Ramos (cell line): ENCODE results near the gene PSPN.
"Not testable (repeated sequence)": the region's sequence is repeated elsewhere in the genome, so short reads cannot be mapped to it uniquely, and the experiment has no call there.

Experiments
- in situ Hi-C: fragments of 300-500 bp; cut with MboI; formaldehyde crosslinking; loops from one replicate; pipeline ENCODE4 v1.14.3; 2022; ENCODE audit warnings: low sequenced_read_pairs; ENCODE audit not compliant: unreplicated experiment

The PSPN gene

GRCh38 chr19:6406401-6406800 is 30.7 kb upstream of the PSPN start:
- in situ Hi-C loops = no loop called here

- in situ Hi-C loops = no loop called here
Observed at GRCh38 chr19:6402837-6403608, 27.3 kb upstream of the PSPN start.

- in situ Hi-C loops = no loop called here
Observed at GRCh38 chr19:6402058-6402457, 26.3 kb upstream of the PSPN start.

GRCh38 chr19:6400062-6400944 is 24.6 kb upstream of the PSPN start:
- in situ Hi-C loops = not testable (repeated sequence)

GRCh38 chr19:6396305-6396704 is 20.6 kb upstream of the PSPN start:
- in situ Hi-C loops = no loop called here

GRCh38 chr19:6394831-6395230 is 19.1 kb upstream of the PSPN start:
- in situ Hi-C loops = no loop called here

- in situ Hi-C loops = no loop called here
Observed at GRCh38 chr19:6393983-6394412, 18.3 kb upstream of the PSPN start.

- in situ Hi-C loops = no loop called here
Observed at GRCh38 chr19:6393074-6393982, 17.6 kb upstream of the PSPN start, which contains the start of gene GTF2F1. TSS of gene GTF2F1 (minus strand) at chr19:6393164. CDS start at chr19:6392995, 169 bp downstream.

GRCh38 chr19:6392221-6393073 is 16.7 kb upstream of the PSPN start:
- in situ Hi-C loops = no loop called here

GRCh38 chr19:6387372-6387771 is 11.6 kb upstream of the PSPN start:
- in situ Hi-C loops = no loop called here

GRCh38 chr19:6384381-6384780 is 8.6 kb upstream of the PSPN start:
- in situ Hi-C loops = no loop called here

GRCh38 chr19:6383188-6383587 is 7.5 kb upstream of the PSPN start:
- in situ Hi-C loops = no loop called here

GRCh38 chr19:6381030-6381750 is 5.5 kb upstream of the PSPN start:
- in situ Hi-C loops = no loop called here

- in situ Hi-C loops = no loop called here
Observed at GRCh38 chr19:6379744-6380143, 4.0 kb upstream of the PSPN start.

GRCh38 chr19:6378486-6378885 is 2.8 kb upstream of the PSPN start:
- in situ Hi-C loops = no loop called here

GRCh38 chr19:6378041-6378440 is 2.3 kb upstream of the PSPN start:
- in situ Hi-C loops = no loop called here

GRCh38 chr19:6376512-6377190 is 918 bp upstream of the PSPN start:
- in situ Hi-C loops = no loop called here

GRCh38 chr19:6374711-6375410 is 872 bp downstream of the PSPN start:
- in situ Hi-C loops = no loop called here
